Measurements from ENCODE around the gene THAP10. TPM values are rescaled to one million over a fixed set of nuclear protein-coding genes. Genes with fewer than 3 reads are reported as not detected.
A peak's percentile ranks its signal among the peaks of the same experiment; 100 is the strongest.
"Not testable (repeated sequence)": the region's sequence is repeated elsewhere in the genome, so short reads cannot be mapped to it uniquely, and the experiment has no call there.

Gene THAP10
- polyA plus RNA-seq (2013, experiment 1 of 2; ENCODE audit: insufficient read length), result 6.0 TPM
- polyA plus RNA-seq (2013, experiment 2 of 2; ENCODE audit: insufficient read length), result 1.3 TPM

DNA sequence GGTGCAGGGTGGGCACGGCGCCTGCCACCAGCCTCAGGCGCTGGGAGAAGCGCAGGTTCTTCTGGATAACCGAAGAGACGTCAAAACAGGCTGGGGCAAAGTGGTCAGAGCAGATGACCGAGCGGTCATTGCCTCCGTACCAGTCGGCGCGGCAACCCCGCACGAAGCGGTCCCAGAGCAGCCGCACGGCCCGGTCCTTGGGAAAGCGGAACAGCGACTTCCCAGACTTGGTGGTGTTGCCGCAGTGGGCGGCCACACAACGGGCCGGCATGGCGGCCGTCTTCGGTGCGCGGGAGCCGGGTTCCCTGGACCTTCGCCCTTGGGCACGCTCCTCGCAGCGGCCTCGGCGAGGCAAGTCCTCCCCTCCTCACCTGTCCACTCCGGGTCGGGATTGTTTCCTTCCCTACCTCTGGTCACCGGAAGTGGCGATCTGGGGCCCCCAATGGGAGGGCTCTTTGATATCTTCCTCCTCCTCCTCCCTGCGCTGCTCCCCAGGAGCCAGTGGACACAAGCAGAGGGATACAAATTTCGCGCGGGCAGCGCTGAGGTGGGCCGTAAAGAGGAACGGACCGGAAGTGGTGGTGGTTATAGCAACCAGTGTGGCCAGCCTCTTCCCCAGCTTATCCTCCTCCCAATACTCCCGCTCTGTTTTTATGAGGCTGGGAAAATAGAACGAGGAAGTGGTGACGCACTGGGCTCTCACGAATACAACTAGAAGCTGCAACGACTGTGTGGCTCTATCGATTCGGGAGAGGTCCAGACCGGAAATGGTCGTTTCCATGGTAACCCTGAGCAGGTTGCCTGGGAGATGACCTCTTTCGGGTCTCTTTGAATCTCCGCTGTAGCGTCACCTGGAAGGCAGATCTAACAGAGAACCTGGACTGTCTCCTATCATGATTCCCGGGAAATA lies at the start of gene THAP10, which contains the start of gene LRRC49:
THAP10 (minus strand) TSS at position 432 of the 910 bp plus-strand sequence; CDS start at position 271, 161 bp downstream.
LRRC49 (plus strand) TSS at position 825 of the 910 bp plus-strand sequence; CDS start at position 894, 69 bp downstream.
- DNase-seq, result peak; percentile 98

DNA sequence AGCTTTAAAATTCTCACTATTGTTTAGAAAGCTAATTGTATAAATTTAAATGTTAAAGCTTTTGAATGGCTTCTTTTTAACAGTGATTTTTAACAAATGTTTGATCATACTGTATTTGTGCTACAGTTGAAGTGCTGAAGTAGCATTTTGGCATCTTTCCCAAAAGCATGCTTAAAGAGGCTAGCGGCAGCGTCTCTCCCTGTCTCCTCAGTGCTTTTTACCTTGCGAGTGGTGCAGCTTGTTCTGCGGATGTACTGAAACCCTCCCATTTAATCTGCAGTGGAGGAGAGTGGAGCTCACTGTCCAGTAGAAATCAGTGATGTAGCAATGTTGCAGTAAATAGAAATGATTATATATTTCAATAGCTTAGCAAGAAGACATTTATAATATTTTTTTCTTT lies 44.1 kb upstream of the THAP10 start:
- DNase-seq, result no peak

GRCh38 chr15:70935631-70936030 lies 43.4 kb upstream of the THAP10 start:
- DNase-seq, result no peak

DNA sequence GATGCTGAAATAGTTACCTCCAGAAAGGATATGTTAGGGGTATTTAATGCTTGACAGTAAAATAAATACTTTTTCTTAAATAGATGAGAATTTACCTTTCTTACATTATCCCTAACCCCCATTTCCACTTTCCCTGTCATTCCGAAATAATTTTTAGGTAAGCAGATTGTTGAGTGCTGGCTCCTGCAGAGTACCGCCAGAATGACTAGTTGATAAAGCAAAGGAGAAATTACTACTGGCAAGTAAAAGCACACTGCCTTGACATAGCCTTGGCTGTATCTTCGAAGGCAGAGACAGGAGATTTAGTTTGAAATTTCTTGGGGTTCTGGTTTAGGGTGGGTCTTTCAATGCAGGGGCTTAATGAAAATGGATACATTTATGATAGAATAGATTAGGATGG lies 41.2 kb upstream of the THAP10 start:
- no peak for DNase-seq

DNA sequence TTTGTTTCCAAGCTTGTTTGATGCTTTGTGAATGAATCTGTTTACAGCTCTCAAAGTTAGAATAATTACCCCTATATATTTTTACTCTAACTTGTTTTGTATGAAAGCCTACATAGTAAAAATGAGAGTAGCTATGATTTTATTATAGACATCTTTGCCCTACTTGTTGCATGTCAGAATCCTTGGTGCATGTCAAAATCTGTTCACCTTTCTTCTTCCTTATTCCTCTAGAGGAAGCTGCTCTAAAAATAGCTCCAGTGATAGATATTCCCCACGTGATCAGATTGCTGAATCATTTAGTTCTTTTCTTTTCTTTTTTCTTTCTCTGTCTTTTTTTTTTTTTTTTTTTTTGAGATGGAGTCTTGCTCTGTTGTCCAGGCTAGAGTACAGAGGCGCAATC lies 40.2 kb upstream of the THAP10 start:
- no peak for DNase-seq

DNA sequence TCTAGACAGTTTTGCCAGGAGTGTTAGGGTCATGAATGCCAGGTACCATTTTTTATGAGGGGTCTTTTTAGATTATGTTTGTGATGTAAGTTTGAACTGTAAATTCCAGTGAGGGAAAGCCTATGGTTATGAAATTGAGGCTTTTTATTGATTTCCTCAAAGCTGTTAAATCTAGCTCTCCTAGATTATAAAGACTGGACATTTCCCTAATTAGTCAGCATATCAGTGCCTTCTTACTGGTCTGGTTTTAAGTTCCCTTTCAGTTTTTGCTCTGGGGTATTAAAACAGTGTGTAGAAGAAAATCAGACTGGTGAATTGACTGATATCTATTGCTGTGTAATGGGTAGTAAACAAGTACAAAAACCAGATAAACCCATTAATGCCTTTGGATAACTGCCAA lies 39.6 kb upstream of the THAP10 start:
- no peak for DNase-seq

DNA sequence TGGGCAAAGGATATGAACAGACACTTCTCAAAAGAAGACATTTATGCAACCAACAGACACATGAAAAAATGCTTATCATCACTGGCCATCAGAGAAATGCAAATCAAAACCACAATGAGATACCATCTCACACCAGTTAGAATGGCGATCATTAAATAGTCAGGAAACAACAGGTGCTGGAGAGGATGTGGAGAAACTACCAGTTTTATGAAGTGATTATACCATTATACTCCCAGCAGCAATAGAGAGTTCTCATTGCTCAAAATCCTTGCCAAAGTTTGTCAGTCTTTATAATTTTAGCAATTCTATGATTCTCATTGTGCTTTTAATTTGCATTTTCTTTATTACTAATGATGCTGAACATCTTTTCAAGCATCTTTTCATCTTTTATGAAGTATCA lies 34.7 kb upstream of the THAP10 start:
- not testable (repeated sequence) for DNase-seq

DNA sequence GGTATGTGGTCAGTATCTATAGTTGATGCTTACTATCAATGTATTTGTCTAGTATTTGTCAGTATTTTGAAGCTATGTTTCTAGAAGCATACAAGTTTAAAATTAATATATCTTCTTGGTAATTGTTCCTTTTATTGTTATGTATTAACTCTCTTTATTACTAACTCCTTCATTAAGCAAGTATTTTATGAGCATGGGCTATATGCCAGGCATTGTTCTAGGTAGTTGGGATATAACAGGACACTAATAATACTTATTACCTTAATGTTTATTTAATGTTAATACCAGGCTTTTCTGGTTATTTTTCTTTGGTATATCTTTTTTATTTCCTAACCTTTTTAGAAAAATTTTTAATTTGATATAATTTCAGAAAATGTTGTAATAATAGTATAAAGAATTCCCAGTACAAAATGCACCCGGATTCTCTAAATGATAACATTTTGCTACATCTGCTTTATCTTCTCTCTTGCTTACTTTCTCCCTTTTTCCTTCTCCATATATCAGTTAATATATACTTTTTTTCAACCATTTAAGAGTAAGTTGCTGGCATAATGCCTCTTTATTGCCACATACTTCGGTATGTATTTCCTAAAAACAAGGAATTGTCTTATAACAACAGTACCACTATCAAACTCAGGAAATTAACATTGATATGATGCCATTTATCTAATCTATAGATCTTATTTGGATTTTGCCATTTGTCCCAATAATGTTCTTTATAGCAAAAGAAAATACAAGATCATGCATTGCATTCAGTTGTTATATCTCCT lies 31.3 kb upstream of the THAP10 start:
- DNase-seq, result no peak

GRCh38 chr15:70922119-70922518 lies 29.9 kb upstream of the THAP10 start:
- no peak for DNase-seq

GRCh38 chr15:70920981-70921696 lies 28.9 kb upstream of the THAP10 start:
- DNase-seq, result no peak

- DNase-seq, result no peak
Observed at GRCh38 chr15:70917955-70918354, 25.7 kb upstream of the THAP10 start.

DNA sequence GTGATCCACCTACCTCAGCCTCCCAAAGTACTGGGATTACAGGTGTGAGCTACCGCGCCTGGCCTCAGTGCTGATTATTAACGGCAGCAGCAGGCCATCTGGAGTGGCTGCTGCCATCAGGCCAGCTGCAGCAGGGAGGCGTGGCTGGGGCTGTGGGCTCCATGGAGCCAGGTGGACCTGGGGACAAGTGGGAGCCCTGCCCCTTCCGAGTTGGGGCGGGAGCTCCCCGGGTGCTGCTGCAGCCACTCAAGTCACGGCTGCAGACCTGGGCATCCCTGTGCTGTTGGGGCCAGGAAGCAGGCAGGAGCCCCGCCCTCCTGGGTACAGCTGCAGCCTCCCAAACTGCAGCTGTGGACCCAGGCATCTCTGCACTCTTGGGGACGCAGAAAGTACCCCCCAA lies 24.3 kb upstream of the THAP10 start:
- no peak for DNase-seq

DNA sequence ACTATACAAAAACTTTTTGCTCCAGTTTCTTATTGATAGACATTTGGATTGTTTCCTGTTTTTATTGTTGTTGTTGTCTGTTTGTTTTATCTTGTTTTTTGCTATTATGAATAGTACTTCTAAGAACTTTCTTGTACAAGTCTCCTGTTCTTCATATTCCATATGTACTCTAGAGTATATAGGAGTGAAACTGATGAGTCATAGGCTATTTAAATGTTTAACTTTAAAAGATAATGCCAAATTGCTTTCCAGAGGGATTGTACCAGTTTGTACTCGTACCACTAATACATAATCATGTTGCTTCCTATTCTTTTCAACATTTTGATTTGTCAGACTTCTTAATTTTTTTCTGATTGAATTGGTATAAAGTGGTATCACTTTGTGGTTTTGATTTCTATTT lies 20.0 kb upstream of the THAP10 start:
- DNase-seq, result no peak

- DNase-seq, result no peak
Observed at GRCh38 chr15:70910958-70911357, 18.7 kb upstream of the THAP10 start.

GRCh38 chr15:70907784-70908471 lies 15.7 kb upstream of the THAP10 start:
- DNase-seq, result no peak

DNA sequence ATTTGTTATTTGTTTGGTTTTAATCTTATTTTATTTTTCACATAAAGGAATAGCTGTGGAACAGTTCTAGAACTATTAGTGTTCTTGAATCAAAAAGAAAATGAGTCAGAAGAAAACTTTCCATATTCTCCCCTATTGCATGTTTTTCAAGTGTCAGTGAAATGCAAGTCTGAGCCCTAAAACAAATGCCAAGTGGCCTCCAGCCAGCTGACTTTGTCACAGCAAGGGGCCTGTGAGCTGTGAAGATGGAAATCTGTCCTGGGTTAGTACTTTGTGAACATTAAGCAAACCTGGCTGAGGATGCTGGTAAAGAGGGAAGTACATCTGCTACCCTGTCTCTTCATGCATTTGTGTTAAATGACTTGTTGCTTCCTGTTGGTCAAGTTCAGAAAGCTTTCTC lies 14.6 kb upstream of the THAP10 start:
- DNase-seq, result peak; percentile 70

- DNase-seq, result peak; percentile 92
Observed at GRCh38 chr15:70902107-70902506, 9.9 kb upstream of the THAP10 start.

- DNase-seq, result peak; percentile 77
Observed at GRCh38 chr15:70892912-70893560, 803 bp upstream of the THAP10 start.

GRCh38 chr15:70882361-70882760 lies 9.9 kb downstream of the THAP10 start:
- no peak for DNase-seq

DNA sequence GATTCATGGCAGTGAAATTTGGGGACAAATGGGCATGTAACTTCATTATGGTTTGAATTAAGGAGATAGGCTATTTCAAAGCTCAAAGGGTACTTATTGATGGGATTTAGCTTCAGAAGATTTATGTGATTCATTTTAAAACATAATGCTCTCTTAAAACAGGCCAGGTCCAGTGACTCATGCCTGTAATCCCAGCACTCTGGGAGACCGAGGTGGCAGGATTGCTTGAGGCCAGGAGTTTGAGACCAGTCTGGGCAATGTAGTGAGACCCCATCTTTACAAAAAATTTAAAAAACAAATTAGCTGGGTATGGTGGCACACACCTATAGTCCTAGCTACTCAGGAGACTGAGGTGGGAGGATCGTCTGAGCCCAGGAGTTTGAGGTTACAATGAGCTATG lies 11.5 kb downstream of the THAP10 start:
- no peak for DNase-seq

DNA sequence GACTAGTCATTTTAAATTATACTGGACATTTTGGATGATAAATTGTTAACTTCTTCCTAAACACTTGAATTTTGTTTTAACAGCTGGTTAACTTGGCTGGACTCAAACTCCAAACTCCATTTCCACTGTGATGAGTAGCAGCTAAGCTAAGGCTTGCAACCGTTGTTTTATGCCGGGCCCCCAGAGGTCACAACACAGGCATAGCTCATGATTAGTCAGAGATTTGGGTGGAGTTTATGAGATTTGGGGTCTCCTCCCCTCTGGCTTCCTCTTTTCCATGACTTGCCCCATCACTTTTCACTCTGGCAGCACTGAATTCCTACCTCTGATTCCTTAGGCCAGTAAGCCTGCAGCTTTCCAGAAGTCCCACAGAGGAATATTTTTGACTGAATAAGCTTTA lies 12.8 kb downstream of the THAP10 start:
- DNase-seq, result peak; percentile 77

DNA sequence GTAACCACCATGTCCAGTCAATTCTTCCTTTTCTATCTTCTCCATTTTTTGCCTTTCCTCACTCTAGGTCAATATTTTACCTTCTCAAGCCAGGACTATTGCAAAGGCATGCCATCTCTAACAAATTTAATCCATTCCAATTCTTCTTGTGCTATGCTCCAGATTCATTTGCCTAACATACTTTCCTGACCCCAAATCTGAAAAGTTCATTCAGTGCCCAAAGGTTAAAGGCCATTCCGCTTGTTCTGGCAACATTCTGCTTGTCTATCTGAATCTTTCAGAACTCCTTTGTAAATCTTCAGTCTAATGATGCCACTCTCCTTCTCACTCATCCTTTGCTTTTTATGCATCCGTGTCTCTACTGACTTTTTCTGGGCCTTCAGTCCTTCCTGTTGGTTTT lies 15.6 kb downstream of the THAP10 start:
- DNase-seq, result no peak
